HAP-1 (cell line): ENCODE results near the gene HLA-DQA2.
"Not testable (repeated sequence)": the region's sequence is repeated elsewhere in the genome, so short reads cannot be mapped to it uniquely, and the experiment has no call there.

Experiments
- DNase-seq, 2 experiments: peaks; one replicate each; pipeline ENCODE4 v3.0.0-alpha.2; 2016 to 2020; ENCODE audit warnings: low spot score in 2 of 2
- H3K27me3 ChIP-seq: fragments of 250-450 bp; sonication (Bioruptor Pico); 2 replicates; pipeline ENCODE4 v1.5.1; 2020; ENCODE audit warnings: low read depth, mild to moderate bottlenecking, moderate library complexity
- H3K36me3 ChIP-seq: fragments of 250-450 bp; sonication (Bioruptor Pico); replicated peaks from 2 replicates; pipeline ENCODE4 v1.5.1; 2020; ENCODE audit warnings: mild to moderate bottlenecking
- H3K4me1 ChIP-seq: fragments of 250-450 bp; sonication (Bioruptor Pico); 2 replicates; pipeline ENCODE4 v1.5.1; 2020; ENCODE audit warnings: mild to moderate bottlenecking
- H3K4me3 ChIP-seq: fragments of 250-450 bp; sonication (Bioruptor Pico); 2 replicates; pipeline ENCODE4 v1.5.1; 2020; ENCODE audit warnings: mild to moderate bottlenecking, moderate library complexity
- H3K9me3 ChIP-seq: fragments of 250-450 bp; sonication (Bioruptor Pico); 2 replicates; pipeline ENCODE4 v1.5.1; 2020; ENCODE audit warnings: mild to moderate bottlenecking, moderate library complexity
- in situ Hi-C: fragments of 300-500 bp; cut with MboI; formaldehyde crosslinking; loops from 3 replicates; pipeline ENCODE4 v1.14.3; 2020; ENCODE audit warnings: low sequenced_read_pairs, inconsistent platforms, mixed read lengths

The HLA-DQA2 gene

DNA sequence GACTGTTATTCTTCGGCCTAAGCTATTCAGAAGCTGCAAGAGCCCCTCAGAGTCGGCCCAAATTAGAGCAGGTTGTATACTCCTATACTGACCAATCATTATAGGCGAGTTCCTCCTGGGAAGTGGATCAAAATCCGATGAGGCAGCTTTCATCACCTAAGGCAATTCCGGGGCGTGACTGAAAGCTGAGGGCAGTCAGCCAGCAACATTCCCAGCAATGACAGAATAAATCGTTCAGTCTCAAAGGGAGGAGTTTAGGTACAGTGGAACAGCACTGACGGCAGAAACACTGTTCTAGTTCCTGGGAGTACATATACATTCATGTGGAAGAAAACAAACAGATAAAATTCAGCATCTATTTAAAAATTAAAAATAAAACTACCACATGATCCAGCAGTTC is 11.4 kb downstream of the HLA-DQA2 start:
- peak in 1 of 2 experiments; percentile 38 for DNase-seq
- peaks cover 13% of the 10 kb centered on the region for H3K4me1 ChIP-seq
- peaks cover 18% of the 10 kb centered on the region for H3K27me3 ChIP-seq
- no peaks in the 10 kb centered on the region for H3K9me3 ChIP-seq
- in situ Hi-C loops: no loop called here
- no peaks in the 10 kb centered on the region for H3K36me3 ChIP-seq
- H3K4me3 ChIP-seq: no peak overlapping the region

DNA sequence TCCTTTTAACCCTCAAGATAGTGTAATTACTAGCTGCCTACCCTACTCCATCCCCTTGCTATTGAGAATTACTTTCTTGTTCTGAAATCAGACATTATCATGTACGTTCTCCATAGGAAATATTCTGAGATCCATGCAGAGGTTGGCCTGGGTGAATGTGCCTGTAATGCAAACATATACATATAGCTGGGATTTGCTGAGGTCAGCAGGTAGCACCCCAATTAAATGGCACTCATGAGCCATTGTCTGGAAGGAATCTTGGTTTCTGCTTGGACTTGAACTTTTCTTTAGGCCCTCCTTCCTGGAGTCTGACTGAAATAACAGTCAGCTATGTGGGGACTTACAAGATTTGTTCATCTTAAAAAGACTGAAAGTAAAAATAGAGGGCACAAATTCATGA is 18.5 kb downstream of the HLA-DQA2 start:
- in situ Hi-C loops: no loop called here
- no peak for DNase-seq
- Histone ChIP-seq H3K4me3 (no peak overlapping the region), H3K27me3 (peaks cover 9% of the 10 kb centered on the region), H3K4me1 (no peaks in the 10 kb centered on the region), H3K9me3 (no peaks in the 10 kb centered on the region), H3K36me3 (no peaks in the 10 kb centered on the region)

DNA sequence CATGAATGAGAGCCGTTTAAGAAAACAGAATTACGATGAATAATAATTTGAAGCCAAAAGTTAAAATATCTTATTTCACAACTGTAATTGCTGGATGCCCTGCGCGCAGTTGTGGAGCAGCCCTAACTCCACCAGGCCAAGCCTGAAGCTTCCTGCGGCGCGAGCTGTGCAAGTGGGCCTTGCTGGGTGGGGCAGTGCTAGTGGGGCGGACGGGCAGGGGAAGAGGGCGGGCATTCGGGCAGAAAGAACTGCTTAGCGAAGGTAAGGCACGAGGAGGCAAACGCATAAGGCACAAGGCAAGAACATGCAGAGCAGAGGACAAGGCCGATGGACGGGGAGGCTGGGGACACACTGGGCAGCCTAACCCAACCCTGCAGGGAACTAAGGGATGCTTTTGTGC is 19.9 kb downstream of the HLA-DQA2 start:
- no peak overlapping the region for H3K4me3 ChIP-seq
- in situ Hi-C loops: no loop called here
- H3K36me3 ChIP-seq: no peaks in the 10 kb centered on the region
- H3K27me3 ChIP-seq: peaks cover 3% of the 10 kb centered on the region; the same call in 1 of the 2 replicates
- H3K9me3 ChIP-seq: no peaks in the 10 kb centered on the region
- DNase-seq: no peak
- H3K4me1 ChIP-seq: no peaks in the 10 kb centered on the region

DNA sequence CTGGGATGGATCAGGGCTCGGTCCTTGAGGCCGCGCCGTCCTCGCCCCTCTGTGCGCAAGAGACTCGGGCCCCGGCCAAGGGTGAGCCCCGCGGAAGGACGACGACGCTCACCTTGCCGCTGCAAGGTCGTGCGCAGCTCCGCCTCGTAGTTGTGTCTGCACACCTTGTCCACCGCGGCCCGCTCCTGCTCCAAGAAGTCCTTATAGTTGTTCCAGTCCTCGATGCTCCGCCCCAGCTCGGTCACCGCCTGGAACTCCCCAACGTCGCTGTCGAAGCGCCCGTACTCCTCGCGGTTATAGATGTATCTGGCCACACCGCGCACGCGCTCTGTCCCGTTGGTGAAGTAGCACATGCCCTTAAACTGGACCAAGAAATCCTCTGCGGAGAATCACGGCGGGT is 20.4 kb downstream of the HLA-DQA2 start:
- Histone ChIP-seq H3K4me3 (no peak overlapping the region), H3K36me3 (no peaks in the 10 kb centered on the region), H3K9me3 (no peaks in the 10 kb centered on the region), H3K27me3 (peaks cover 7% of the 10 kb centered on the region), H3K4me1 (no peaks in the 10 kb centered on the region)
- in situ Hi-C loops: no loop called here
- DNase-seq: no peak

DNA sequence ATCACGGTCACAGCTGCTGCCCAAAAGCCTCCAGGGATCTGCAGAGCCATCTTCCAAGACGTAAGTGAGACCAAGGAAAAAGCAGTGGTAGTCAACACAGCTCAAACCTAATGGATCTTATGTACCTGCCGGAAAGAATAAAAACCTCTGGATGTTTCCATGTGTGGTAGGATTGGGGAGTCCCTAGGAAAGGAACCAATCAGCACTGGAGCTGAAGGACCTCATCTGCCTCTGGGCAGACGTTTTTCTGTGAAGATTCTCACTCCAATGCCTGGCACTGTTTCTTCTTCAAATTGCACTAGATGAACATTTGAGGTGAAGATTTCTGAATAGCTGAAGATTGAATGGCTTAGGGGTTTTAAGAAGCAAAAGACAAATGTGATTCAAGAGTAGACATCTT is 22.2 kb downstream of the HLA-DQA2 start, which contains the start of gene HLA-DQB2:
TSS of gene HLA-DQB2 (minus strand) at position 112 of the 400 bp plus-strand sequence. CDS start at position 50, 62 bp downstream.
- DNase-seq: no peak
- in situ Hi-C loops: no loop called here
- peaks cover 13% of the 10 kb centered on the region for H3K27me3 ChIP-seq
- H3K4me1 ChIP-seq: no peaks in the 10 kb centered on the region
- no peaks in the 10 kb centered on the region for H3K36me3 ChIP-seq
- no peaks in the 10 kb centered on the region for H3K9me3 ChIP-seq
- H3K4me3 ChIP-seq: no peak within 1 kb of the TSS

DNA sequence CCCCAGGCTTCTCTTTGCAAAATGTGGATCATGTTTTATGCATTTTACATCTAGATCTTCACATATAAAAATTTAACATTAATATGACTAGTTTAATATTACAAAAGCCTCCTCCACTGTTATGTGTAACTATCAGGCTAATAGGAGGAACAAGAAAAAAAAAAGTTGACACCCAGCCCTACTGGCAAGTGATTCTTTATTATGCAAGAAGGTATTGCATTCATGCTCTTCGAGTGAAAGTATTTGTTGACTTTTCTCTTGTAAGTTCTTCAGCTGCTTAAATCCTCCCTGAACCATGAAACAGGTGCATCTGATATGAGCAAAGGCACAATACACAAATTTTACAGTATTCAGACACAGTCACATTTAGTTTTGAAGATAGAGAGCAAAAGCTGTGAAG is 22.9 kb downstream of the HLA-DQA2 start:
- Histone ChIP-seq H3K36me3 (no peaks in the 10 kb centered on the region), H3K4me1 (no peaks in the 10 kb centered on the region), H3K27me3 (peaks cover 19% of the 10 kb centered on the region), H3K9me3 (no peaks in the 10 kb centered on the region), H3K4me3 (no peak overlapping the region)
- no peak for DNase-seq
- in situ Hi-C loops: no loop called here

DNA sequence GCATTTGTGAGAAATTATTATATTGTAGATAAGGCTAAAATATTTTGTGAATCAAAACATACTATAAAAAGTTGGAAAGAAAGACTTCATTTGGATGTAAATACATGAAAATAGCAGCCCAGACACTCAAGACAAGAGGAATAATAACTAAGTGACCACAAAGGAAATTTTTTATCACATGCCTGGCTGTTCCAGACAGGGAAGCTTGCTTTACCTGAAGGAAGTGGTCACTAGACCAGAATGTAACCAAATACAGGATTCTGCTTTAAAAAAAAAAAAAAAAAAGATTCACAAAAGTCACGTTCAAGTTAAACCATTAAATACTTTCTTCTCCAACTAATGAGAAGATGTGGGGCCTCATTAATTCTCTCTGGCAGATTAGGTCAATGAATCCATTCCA is 31.5 kb downstream of the HLA-DQA2 start:
- in situ Hi-C loops: no loop called here
- H3K36me3 ChIP-seq: no peaks in the 10 kb centered on the region
- H3K4me3 ChIP-seq: no peak overlapping the region
- DNase-seq: no peak
- no peaks in the 10 kb centered on the region for H3K4me1 ChIP-seq
- H3K9me3 ChIP-seq: no peaks in the 10 kb centered on the region
- peaks cover 55% of the 10 kb centered on the region for H3K27me3 ChIP-seq

DNA sequence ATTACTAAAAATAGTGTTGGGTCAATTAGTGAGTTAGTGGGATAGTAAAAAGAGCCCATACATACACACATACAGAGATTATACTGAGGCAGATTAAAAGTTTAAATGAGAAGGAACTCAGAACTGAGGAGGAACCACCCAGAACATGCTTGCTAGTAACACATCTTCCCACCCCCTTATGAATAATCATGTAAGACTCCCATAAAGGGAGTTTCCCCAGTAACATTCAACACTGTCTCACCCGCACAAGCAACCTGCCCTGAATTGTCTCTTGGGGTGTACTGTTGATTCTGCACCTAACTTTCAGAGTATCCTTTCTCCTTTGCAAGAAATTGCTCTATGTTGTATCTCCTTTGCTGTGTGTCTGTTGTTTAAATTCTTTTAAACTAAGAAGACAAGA is 33.2 kb downstream of the HLA-DQA2 start:
- Histone ChIP-seq H3K36me3 (no peaks in the 10 kb centered on the region), H3K9me3 (no peaks in the 10 kb centered on the region), H3K4me3 (no peak overlapping the region), H3K27me3 (peaks cover 44% of the 10 kb centered on the region), H3K4me1 (no peaks in the 10 kb centered on the region)
- in situ Hi-C loops: no loop called here
- no peak for DNase-seq

DNA sequence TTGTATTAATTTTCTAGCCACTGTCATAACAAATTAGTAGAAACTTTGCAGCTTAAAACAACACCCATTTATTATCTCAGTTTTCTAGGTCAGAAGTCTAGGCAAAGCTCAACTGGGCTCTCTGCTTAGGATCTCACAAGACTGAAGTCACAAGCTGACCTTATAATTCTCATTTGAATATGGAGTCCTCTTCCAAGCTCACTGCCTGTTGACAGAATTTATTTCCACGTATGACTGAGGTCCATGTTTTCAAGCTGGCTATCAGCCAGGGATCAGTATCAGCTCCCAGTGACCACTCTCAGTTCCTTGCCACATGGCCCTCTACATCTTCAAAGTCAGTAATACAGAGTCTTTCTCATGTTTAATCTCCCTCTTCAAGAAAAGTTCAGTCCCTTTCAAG is 33.9 kb downstream of the HLA-DQA2 start:
- DNase-seq: no peak
- Histone ChIP-seq H3K9me3 (no peaks in the 10 kb centered on the region), H3K27me3 (peaks cover 38% of the 10 kb centered on the region), H3K4me3 (no peak overlapping the region), H3K4me1 (no peaks in the 10 kb centered on the region), H3K36me3 (no peaks in the 10 kb centered on the region)
- in situ Hi-C loops: loop anchor here (25.0 kb wide), 1 partner anchor 538 kb away; no protein-coding TSS in a partner anchor

DNA sequence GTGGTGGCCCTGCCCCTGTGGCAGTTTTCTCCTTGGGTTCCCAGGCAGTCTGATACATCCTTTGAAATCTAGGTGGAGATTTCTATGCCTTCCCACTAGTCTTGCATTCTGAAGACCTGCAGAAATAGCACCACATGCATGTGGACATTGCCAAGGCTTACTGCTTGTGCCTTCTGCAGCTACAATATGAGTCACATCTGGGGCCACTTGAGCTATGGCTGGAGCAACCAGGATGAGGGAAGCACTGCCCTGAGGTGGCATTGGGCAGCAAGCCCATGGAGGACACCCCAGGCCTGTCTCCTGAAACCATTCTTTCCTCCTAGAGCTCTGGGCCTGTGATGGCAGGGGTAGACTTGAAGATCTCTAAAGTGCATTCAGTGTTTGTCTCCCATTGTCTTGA is 37.8 kb downstream of the HLA-DQA2 start:
- in situ Hi-C loops: loop anchor here (25.0 kb wide), 1 partner anchor 542 kb away; no protein-coding TSS in a partner anchor
- H3K4me1 ChIP-seq: no peaks in the 10 kb centered on the region
- peaks cover 13% of the 10 kb centered on the region for H3K27me3 ChIP-seq
- H3K4me3 ChIP-seq: no peak overlapping the region
- no peaks in the 10 kb centered on the region for H3K9me3 ChIP-seq
- H3K36me3 ChIP-seq: no peaks in the 10 kb centered on the region
- no peak for DNase-seq

DNA sequence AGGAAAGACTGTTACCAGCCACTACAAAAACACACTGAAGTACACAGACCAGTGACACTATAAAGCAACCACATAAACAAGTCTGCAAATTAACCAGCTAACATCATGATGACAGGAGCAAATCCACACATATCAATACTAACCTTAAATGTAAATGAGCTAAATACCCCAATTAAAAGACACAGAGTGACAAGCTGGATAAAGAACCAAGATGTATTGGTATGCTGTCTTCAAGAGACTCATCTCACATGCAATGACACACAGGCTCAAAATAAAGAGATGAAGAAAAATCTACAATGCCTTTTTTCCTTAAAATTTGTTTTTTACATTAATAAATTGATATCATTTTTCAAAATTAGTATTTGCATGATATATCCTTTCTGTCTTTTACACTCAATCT is 41.7 kb downstream of the HLA-DQA2 start:
- not testable (repeated sequence) for H3K4me3 ChIP-seq
- in situ Hi-C loops: loop anchor here (25.0 kb wide), 1 partner anchor 546 kb away; no protein-coding TSS in a partner anchor
- H3K27me3 ChIP-seq: peaks cover 14% of the 10 kb centered on the region; the same call in 1 of the 2 replicates

DNA sequence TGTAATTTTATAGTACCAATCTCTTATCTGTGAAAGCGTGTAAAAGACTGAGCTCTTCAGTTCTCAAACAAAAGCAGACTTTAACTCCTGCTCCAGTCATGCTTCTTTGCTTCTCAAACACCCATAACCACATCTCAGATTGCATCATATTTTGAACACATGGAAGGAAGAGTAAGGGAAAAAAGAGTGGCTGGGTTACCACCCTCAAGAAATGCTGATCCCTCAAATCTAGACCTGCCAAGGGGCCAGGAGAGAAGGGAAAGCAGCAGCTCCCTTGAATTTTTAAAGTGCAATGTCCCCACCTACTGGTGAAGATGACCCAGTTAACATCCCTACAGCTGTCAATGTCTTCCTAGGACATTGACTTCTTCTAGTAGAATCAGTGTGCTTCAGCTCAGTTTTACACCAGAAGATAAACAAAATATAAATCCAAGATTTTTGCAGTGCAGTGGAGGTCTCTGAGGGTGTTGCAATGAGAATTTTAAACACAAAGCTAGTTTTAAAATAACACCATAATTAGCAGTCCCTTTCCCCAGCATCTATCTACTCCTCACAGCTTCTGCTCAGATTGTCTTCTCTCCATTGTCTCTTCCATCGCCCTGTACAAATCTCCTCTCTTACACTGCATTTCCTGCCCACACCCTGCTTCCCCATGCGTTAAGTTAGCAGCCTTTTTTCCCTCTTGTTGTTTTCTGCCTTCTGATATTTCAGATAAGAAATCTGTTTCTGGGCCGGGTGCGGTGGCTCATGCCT is 44.8 kb downstream of the HLA-DQA2 start:
- H3K9me3 ChIP-seq: no peaks in the 10 kb centered on the region
- DNase-seq: peak; percentile 51 to 59
- no peak overlapping the region for H3K4me3 ChIP-seq
- in situ Hi-C loops: loop anchor here (25.0 kb wide), 1 partner anchor 549 kb away; no protein-coding TSS in a partner anchor
- peaks cover 17% of the 10 kb centered on the region; the same call in 1 of the 2 replicates for H3K27me3 ChIP-seq
- no peaks in the 10 kb centered on the region for H3K36me3 ChIP-seq
- no peaks in the 10 kb centered on the region for H3K4me1 ChIP-seq

More for the DNA sequence above, 41.7 kb downstream of the HLA-DQA2 start:
- not testable (repeated sequence) for H3K36me3 ChIP-seq, DNase-seq, H3K4me1 ChIP-seq, H3K9me3 ChIP-seq

DNA sequence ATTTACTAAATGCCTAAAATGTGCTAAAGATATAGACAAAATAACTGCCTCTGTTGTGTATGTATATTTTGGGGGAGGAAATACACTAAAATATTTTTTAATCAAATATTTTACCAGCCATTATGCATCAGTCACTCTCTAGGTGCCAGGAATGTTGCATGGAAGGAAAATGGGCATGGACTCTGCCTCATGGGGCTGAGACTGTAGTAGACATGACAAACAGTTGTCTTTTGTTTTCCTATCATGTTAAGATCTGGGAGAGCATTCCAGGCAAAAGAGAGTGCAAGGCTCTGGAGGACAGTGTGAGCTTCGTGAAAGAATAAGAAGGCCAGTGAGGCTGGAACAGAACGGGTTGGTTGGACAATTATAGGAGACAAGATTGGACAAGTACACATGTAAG is 49.1 kb downstream of the HLA-DQA2 start:
- H3K4me1 ChIP-seq: no peaks in the 10 kb centered on the region
- DNase-seq: no peak
- in situ Hi-C loops: loop anchor here (10.0 to 25.0 kb wide), 2 partner anchors 553 to 706 kb away; no protein-coding TSS in a partner anchor

DNA sequence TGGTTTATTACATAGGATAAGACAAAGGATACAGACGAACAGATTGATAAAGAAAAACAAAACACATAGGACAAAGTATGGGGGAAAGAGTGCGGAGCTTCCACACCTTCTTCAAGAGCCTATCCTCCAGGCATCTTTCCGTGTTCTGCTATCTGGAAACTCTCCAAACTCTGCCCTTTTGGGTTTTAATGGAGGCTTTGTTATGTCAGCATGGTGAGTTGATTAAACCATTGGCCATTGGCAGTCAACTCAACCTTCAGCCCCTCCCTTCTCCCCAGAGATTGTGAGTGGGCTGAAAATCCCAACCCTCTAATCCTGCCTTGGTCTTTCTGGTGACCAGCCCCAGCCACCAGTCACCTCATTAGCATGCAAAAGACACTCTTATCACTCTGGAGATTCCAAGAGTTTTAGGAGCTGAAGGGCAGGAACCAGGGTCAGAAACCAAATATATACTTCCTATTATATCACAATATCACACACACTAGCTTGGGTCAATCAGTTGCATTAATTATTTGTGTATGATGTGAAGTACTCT is 51.8 kb downstream of the HLA-DQA2 start:
- H3K9me3 ChIP-seq: no peaks in the 10 kb centered on the region
- no peak overlapping the region for H3K4me3 ChIP-seq
- H3K27me3 ChIP-seq: peaks cover 20% of the 10 kb centered on the region
- DNase-seq: no peak
- H3K36me3 ChIP-seq: no peaks in the 10 kb centered on the region
- in situ Hi-C loops: loop anchor here (10.0 to 25.0 kb wide), 2 partner anchors 556 to 708 kb away; no protein-coding TSS in a partner anchor
- H3K4me1 ChIP-seq: 0 out of 2 replicates have a peak, but pooled peaks cover 3% of the 10 kb centered on the region

More for the DNA sequence above, 49.1 kb downstream of the HLA-DQA2 start:
- Histone ChIP-seq H3K27me3 (peaks cover 26% of the 10 kb centered on the region), H3K36me3 (no peaks in the 10 kb centered on the region), H3K9me3 (no peaks in the 10 kb centered on the region), H3K4me3 (no peak overlapping the region)
